SK-N-MC (cell line): ENCODE results near the gene KCTD16.

ENCODE experiments used
- EZH2 ChIP-seq: fragments of 200-600 bp; sonication (generic); IDR thresholded peaks from one replicate; pipeline ENCODE4 v1.6.1; 2017; ENCODE audit warnings: antibody characterized with exemption
- FOXP2 ChIP-seq: optimal IDR thresholded peaks from 2 replicates; pipeline ENCODE3; 2011; ENCODE audit warnings: mild to moderate bottlenecking, moderate library complexity; ENCODE audit not compliant: insufficient read depth; ENCODE audit errors: extremely low read length, control extremely low read depth
- POLR2AphosphoS5 ChIP-seq: IDR thresholded peaks from 2 replicates; pipeline ENCODE4 v1.6.1; 2012; ENCODE audit warnings: mild to moderate bottlenecking, low read depth, low read length, borderline replicate concordance

DNA sequence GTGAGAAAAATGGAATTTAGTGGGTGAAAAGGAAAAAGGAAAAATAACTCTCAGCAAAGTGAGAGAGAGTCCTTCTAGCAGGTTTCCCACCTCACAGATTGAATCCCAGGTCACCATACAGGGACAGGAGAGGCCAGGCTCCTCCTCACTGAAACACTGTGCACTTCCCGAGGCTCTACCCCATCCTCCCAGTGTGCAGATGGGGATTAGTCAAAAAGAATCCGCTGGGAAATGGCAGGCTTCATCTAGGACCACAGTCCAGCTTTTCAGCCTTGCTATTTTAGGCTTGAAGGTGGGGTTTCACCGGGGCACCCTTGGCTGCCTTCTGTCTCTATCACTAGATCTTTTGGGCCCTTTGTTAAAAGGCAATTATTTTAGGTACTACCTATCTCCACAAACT lies 48.0 kb upstream of the KCTD16 start:
- TF ChIP-seq POLR2AphosphoS5 (no peak), EZH2 (no peak), FOXP2 (no peak)
